ENCODE results near the gene NFYC. TPM values are rescaled to one million over a fixed set of nuclear protein-coding genes. Genes with fewer than 3 reads are reported as not detected.

Gene NFYC
- total RNA-seq, 1 donor from 2014 or later = 51.1 TPM

DNA sequence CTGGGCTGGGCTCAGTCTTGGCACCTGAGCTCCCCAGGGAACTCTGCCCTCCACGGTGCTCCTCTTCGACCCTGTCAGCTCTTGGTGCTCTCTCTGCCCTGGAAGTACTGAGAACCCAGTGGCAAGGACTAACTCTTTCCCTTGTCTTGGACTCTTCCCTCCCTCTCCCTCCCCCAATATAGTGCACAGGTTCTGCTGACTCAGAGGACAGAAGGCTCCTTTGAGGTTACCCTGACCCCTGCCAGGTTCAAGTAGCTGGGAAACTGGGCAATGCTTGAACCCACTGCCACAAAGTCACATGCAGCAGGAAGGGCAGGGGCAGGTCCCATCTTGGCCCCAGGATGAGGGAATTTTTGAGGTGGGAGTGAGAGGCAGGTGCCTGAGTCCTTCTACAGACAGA lies 112.4 kb downstream of the NFYC start:
- no peaks in the 10 kb centered on the region for H3K36me3 Mint-ChIP-seq (ENCODE audit: low read depth, unreplicated experiment)
- Histone ChIP-seq H3K9ac (ENCODE audit: low read length) (no peak overlapping the region), H3K79me2 (ENCODE audit: insufficient read depth, low read length) (no peaks in the 10 kb centered on the region), H3K4me1 (ENCODE audit: insufficient read depth, low read length) (peaks cover 7% of the 10 kb centered on the region), H3K4me2 (ENCODE audit: low read length) (no peak overlapping the region), H3K4me3 (ENCODE audit: insufficient read depth, low read depth, low read length) (no peak overlapping the region), H3K27ac (ENCODE audit: low read depth, low read length) (no peak overlapping the region), H3K36me3 (ENCODE audit: insufficient read depth, low read length) (no peaks in the 10 kb centered on the region), H2AFZ (ENCODE audit: low read depth, low read length) (no peak overlapping the region), H3K27me3 (ENCODE audit: insufficient read depth, low read length) (peaks cover 6% of the 10 kb centered on the region), H4K20me1 (ENCODE audit: insufficient read depth, low read length) (no peaks in the 10 kb centered on the region), H3K9me3 (ENCODE audit: insufficient read depth, low read depth, low read length) (no peaks in the 10 kb centered on the region)
- peaks cover 4% of the 10 kb centered on the region for H3K9me3 Mint-ChIP-seq (ENCODE audit: unreplicated experiment)
- no peak overlapping the region for H3K4me3 Mint-ChIP-seq (ENCODE audit: unreplicated experiment)
- DNase-seq (ENCODE audit: low read depth) = no peak
- peaks cover 10% of the 10 kb centered on the region for H3K4me1 Mint-ChIP-seq (ENCODE audit: low read depth, unreplicated experiment)
- H3K27me3 Mint-ChIP-seq (ENCODE audit: low read depth, unreplicated experiment) = peaks cover 45% of the 10 kb centered on the region
- no peak for TF ChIP-seq EZH2 (IDR thresholded peaks at IDR 0.05; ENCODE audit: insufficient read depth, low read length)
- TF ChIP-seq, protein P1, sequence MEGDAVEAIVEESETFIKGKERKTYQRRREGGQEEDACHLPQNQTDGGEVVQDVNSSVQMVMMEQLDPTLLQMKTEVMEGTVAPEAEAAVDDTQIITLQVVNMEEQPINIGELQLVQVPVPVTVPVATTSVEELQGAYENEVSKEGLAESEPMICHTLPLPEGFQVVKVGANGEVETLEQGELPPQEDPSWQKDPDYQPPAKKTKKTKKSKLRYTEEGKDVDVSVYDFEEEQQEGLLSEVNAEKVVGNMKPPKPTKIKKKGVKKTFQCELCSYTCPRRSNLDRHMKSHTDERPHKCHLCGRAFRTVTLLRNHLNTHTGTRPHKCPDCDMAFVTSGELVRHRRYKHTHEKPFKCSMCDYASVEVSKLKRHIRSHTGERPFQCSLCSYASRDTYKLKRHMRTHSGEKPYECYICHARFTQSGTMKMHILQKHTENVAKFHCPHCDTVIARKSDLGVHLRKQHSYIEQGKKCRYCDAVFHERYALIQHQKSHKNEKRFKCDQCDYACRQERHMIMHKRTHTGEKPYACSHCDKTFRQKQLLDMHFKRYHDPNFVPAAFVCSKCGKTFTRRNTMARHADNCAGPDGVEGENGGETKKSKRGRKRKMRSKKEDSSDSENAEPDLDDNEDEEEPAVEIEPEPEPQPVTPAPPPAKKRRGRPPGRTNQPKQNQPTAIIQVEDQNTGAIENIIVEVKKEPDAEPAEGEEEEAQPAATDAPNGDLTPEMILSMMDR (IDR thresholded peaks at IDR 0.05; ENCODE audit: insufficient read depth, low read depth, low read length) = no peak
- no peak overlapping the region for H3K27ac Mint-ChIP-seq (ENCODE audit: unreplicated experiment)
- no peak for FAIRE-seq

DNA sequence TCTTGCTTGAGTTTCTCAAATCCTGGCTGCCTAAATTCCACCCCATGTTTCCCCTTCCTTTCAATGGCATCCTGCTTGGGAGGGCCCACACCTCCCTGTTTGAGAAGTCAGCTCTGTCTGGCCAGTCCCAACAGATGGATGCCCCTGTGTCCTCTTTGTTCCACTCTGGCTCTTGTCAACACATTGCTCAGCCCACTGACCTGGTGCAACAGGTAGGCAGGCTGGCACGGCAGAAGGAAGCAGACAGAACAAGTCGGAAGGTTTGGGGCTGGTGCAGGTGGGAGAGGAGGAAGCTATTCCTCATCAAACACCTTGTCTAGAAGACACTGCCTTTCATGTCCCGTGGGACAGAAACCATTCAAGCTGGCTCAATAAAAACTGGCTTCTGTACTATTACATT lies 114.7 kb downstream of the NFYC start:
- Histone ChIP-seq H3K9me3 (ENCODE audit: insufficient read depth, low read depth, low read length) (no peaks in the 10 kb centered on the region), H3K27me3 (ENCODE audit: insufficient read depth, low read length) (peaks cover 6% of the 10 kb centered on the region), H3K79me2 (ENCODE audit: insufficient read depth, low read length) (no peaks in the 10 kb centered on the region), H3K4me3 (ENCODE audit: insufficient read depth, low read depth, low read length) (no peak overlapping the region), H3K9ac (ENCODE audit: low read length) (no peak overlapping the region), H3K27ac (ENCODE audit: low read depth, low read length) (no peak overlapping the region), H2AFZ (ENCODE audit: low read depth, low read length) (no peak overlapping the region), H3K4me1 (ENCODE audit: insufficient read depth, low read length) (peaks cover 7% of the 10 kb centered on the region), H4K20me1 (ENCODE audit: insufficient read depth, low read length) (no peaks in the 10 kb centered on the region), H3K36me3 (ENCODE audit: insufficient read depth, low read length) (no peaks in the 10 kb centered on the region), H3K4me2 (ENCODE audit: low read length) (no peak overlapping the region)
- Mint-ChIP-seq H3K4me1 (ENCODE audit: low read depth, unreplicated experiment) (peaks cover 7% of the 10 kb centered on the region), H3K27me3 (ENCODE audit: low read depth, unreplicated experiment) (peaks cover 48% of the 10 kb centered on the region), H3K36me3 (ENCODE audit: low read depth, unreplicated experiment) (no peaks in the 10 kb centered on the region), H3K9me3 (ENCODE audit: unreplicated experiment) (peaks cover 3% of the 10 kb centered on the region), H3K27ac (ENCODE audit: unreplicated experiment) (no peak overlapping the region), H3K4me3 (ENCODE audit: unreplicated experiment) (no peak overlapping the region)
- DNase-seq (ENCODE audit: low read depth) = no peak
- TF ChIP-seq, protein P1 (IDR thresholded peaks at IDR 0.05; ENCODE audit: insufficient read depth, low read depth, low read length) = no peak
- TF ChIP-seq EZH2 (IDR thresholded peaks at IDR 0.05; ENCODE audit: insufficient read depth, low read length) = no peak
- FAIRE-seq = no peak

DNA sequence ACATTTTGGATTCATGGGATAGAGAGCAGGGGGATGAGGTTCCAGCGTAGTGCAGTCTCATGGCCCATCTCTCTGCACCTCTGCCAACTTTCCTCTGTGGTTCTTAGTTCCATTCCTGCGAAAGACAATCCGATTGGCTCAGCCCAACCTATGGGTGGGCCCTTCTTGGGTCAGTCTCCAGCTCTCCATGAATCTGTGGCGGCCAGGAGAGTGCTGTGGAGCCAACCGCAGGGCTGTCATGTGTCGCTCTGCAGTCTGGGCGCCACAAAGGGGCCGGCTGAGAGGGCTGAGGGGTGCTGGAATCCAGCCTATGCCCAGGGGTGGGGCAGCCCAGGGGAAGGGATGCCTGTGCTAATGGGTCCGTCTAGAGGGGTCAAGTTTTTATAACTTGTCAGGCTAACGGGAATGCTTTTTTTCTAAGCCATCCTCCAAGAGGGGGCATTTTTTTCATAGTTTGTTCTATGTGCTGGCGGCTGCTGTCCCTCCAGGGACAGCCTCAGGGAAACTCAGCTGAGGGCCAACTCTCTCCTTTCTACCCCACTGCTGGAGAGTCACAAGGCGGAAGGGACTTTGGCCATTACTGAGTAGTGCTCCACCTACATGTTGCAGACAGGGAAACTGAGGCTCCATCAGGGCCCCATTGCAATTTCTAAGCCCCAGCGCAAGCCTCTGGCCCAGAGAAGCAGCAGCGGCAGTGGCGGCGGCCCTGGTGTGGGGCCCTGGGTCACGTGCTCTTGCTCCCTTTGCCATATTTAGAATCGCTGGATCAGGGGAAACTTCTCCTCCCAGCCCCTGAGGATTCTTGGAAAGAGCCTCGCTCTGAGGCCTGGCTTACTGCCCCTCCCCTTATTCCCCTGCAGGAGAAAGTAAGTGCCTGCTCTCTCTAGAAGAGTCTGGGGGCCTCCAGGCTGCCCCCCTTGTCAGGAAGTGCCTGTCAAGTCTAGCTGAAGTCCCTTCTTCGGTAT lies 115.5 kb downstream of the NFYC start:
- Histone ChIP-seq H2AFZ (ENCODE audit: low read depth, low read length) (no peak overlapping the region), H4K20me1 (ENCODE audit: insufficient read depth, low read length) (no peaks in the 10 kb centered on the region), H3K27ac (ENCODE audit: low read depth, low read length) (no peak overlapping the region), H3K9me3 (ENCODE audit: insufficient read depth, low read depth, low read length) (no peaks in the 10 kb centered on the region), H3K27me3 (ENCODE audit: insufficient read depth, low read length) (peaks cover 6% of the 10 kb centered on the region), H3K4me1 (ENCODE audit: insufficient read depth, low read length) (peaks cover 2% of the 10 kb centered on the region), H3K79me2 (ENCODE audit: insufficient read depth, low read length) (no peaks in the 10 kb centered on the region), H3K9ac (ENCODE audit: low read length) (no peak overlapping the region), H3K4me2 (ENCODE audit: low read length) (no peak overlapping the region), H3K4me3 (ENCODE audit: insufficient read depth, low read depth, low read length) (no peak overlapping the region), H3K36me3 (ENCODE audit: insufficient read depth, low read length) (no peaks in the 10 kb centered on the region)
- peaks cover 7% of the 10 kb centered on the region for H3K4me1 Mint-ChIP-seq (ENCODE audit: low read depth, unreplicated experiment)
- peaks cover 48% of the 10 kb centered on the region for H3K27me3 Mint-ChIP-seq (ENCODE audit: low read depth, unreplicated experiment)
- no peak for DNase-seq (ENCODE audit: low read depth)
- no peak overlapping the region for H3K4me3 Mint-ChIP-seq (ENCODE audit: unreplicated experiment)
- no peak for TF ChIP-seq EZH2 (IDR thresholded peaks at IDR 0.05; ENCODE audit: insufficient read depth, low read length)
- TF ChIP-seq, protein P1 (IDR thresholded peaks at IDR 0.05; ENCODE audit: insufficient read depth, low read depth, low read length) = no peak
- no peak for FAIRE-seq
- H3K36me3 Mint-ChIP-seq (ENCODE audit: low read depth, unreplicated experiment) = no peaks in the 10 kb centered on the region
- no peak overlapping the region for H3K27ac Mint-ChIP-seq (ENCODE audit: unreplicated experiment)
- peaks cover 3% of the 10 kb centered on the region for H3K9me3 Mint-ChIP-seq (ENCODE audit: unreplicated experiment)

Measured in astrocyte (in vitro differentiated cells and primary cell).